GM23338 (cell line): ENCODE measurements around the gene CAMSAP2. TPM values are rescaled to one million over a fixed set of nuclear protein-coding genes. Genes with fewer than 3 reads are reported as not detected.
A peak's percentile ranks its signal among the peaks of the same experiment; 100 is the strongest.

Source experiments
- ATAC-seq: fragments of 200-7000 bp; cut with Tn5 transposase; 3 replicates; pipeline ENCODE4 v1.9.1; 2020
- DNase-seq: peaks from one replicate; pipeline ENCODE4 v3.0.0-alpha.2; 2015; ENCODE audit warnings: low spot score
- H2AFZ ChIP-seq: fragments of 200-600 bp; sonication (generic); 2 replicates; pipeline ENCODE4 v1.8.0; 2016; ENCODE audit warnings: antibody characterized with exemption, mild to moderate bottlenecking, moderate library complexity
- H3F3A ChIP-seq: fragments of 200-600 bp; sonication (generic); replicated peaks from 2 replicates; pipeline ENCODE4 v1.8.0; 2017; ENCODE audit warnings: antibody characterized with exemption, mixed run types, low read depth
- H3K27ac ChIP-seq: fragments of 200-600 bp; sonication (generic); 2 replicates; pipeline ENCODE4 v1.6.1; 2016; ENCODE audit warnings: low read depth
- H3K27me3 ChIP-seq: fragments of 200-600 bp; sonication (generic); 2 replicates; pipeline ENCODE4 v1.8.0; 2016; ENCODE audit warnings: mild to moderate bottlenecking, mixed run types, moderate library complexity; ENCODE audit not compliant: insufficient read depth
- H3K36me3 ChIP-seq: fragments of 200-600 bp; sonication (generic); 2 replicates; pipeline ENCODE4 v1.8.0; 2016; ENCODE audit warnings: mild to moderate bottlenecking; ENCODE audit not compliant: insufficient read depth
- H3K4me1 ChIP-seq: fragments of 200-600 bp; sonication (generic); 2 replicates; pipeline ENCODE4 v1.8.0; 2016; ENCODE audit warnings: mild to moderate bottlenecking, moderate library complexity; ENCODE audit not compliant: insufficient read depth
- H3K4me2 ChIP-seq: fragments of 200-600 bp; sonication (generic); 2 replicates; pipeline ENCODE4 v1.7.1; 2017; ENCODE audit warnings: mixed run types
- H3K4me3 ChIP-seq: fragments of 200-600 bp; sonication (generic); 2 replicates; pipeline ENCODE4 v1.6.1; 2016; ENCODE audit warnings: mixed run types
- H3K79me2 ChIP-seq: fragments of 200-600 bp; sonication (generic); replicated peaks from 2 replicates; pipeline ENCODE4 v1.8.0; 2017; ENCODE audit warnings: mild to moderate bottlenecking; ENCODE audit not compliant: insufficient read depth
- H3K9me2 ChIP-seq: fragments of 200-600 bp; sonication (generic); 2 replicates; pipeline ENCODE4 v1.8.0; 2017; ENCODE audit not compliant: insufficient read depth
- H4K20me1 ChIP-seq: fragments of 200-600 bp; sonication (generic); replicated peaks from 2 replicates; pipeline ENCODE4 v1.8.0; 2017; ENCODE audit warnings: mild to moderate bottlenecking; ENCODE audit not compliant: insufficient read depth
- H3K27ac Mint-ChIP-seq: 2 replicates; pipeline ENCODE4 v1.8.0; 2020; ENCODE audit warnings: inconsistent platforms, mild to moderate bottlenecking, moderate library complexity, mixed read lengths
- H3K27me3 Mint-ChIP-seq: 3 replicates; pipeline ENCODE4 v1.8.0; 2022; ENCODE audit warnings: low read depth, mild to moderate bottlenecking, moderate library complexity, mixed read lengths, inconsistent platforms; ENCODE audit not compliant: insufficient read depth, poor library complexity
- H3K36me3 Mint-ChIP-seq: 3 replicates; pipeline ENCODE4 v1.8.0; 2021; ENCODE audit warnings: low read depth, mild to moderate bottlenecking, inconsistent platforms, moderate library complexity, mixed read lengths
- H3K4me1 Mint-ChIP-seq: 3 replicates; pipeline ENCODE4 v1.8.0; 2020; ENCODE audit warnings: mild to moderate bottlenecking, inconsistent platforms, mixed read lengths
- H3K4me3 Mint-ChIP-seq: 3 replicates; pipeline ENCODE4 v1.8.0; 2021; ENCODE audit warnings: moderate library complexity, mild to moderate bottlenecking, inconsistent platforms, mixed read lengths
- H3K9me3 Mint-ChIP-seq: 3 replicates; pipeline ENCODE4 v1.8.0; 2020; ENCODE audit warnings: moderate library complexity, mild to moderate bottlenecking, inconsistent platforms, mixed read lengths
- CREB1 ChIP-seq: fragments of 250-450 bp; sonication (Bioruptor Pico); IDR thresholded peaks from 2 replicates; pipeline ENCODE4 v1.5.0; 2020; ENCODE audit warnings: low read depth, mild to moderate bottlenecking, moderate library complexity
- ETS1 ChIP-seq: IDR thresholded peaks from 2 replicates; pipeline ENCODE4 v1.6.1; 2016; ENCODE audit warnings: antibody characterized with exemption
- EZH2 ChIP-seq: fragments of 200-600 bp; sonication (generic); IDR thresholded peaks from one replicate; pipeline ENCODE4 v1.8.0; 2017; ENCODE audit warnings: antibody characterized with exemption, mild to moderate bottlenecking, low read depth; ENCODE audit not compliant: unreplicated experiment
- EZH2phosphoT487 ChIP-seq: fragments of 200-600 bp; sonication (generic); IDR thresholded peaks from one replicate; pipeline ENCODE4 v1.8.1; 2018; ENCODE audit warnings: antibody characterized with exemption; ENCODE audit not compliant: unreplicated experiment
- JUNB ChIP-seq: IDR thresholded peaks from one replicate; pipeline ENCODE4 v1.6.1; 2016; ENCODE audit warnings: antibody characterized with exemption; ENCODE audit not compliant: unreplicated experiment
- NANOG ChIP-seq: IDR thresholded peaks from 2 replicates; pipeline ENCODE4 v1.6.1; 2016; ENCODE audit warnings: antibody characterized with exemption, borderline replicate concordance
- POLR2AphosphoS5 ChIP-seq: IDR thresholded peaks from 2 replicates; pipeline ENCODE4 v1.6.1; 2016; ENCODE audit warnings: antibody characterized with exemption, low read depth
- REST ChIP-seq: IDR thresholded peaks from one replicate; pipeline ENCODE4 v1.6.1; 2018; ENCODE audit warnings: antibody characterized with exemption; ENCODE audit not compliant: unreplicated experiment
- STAT1 ChIP-seq: IDR thresholded peaks from one replicate; pipeline ENCODE4 v1.6.1; 2016; ENCODE audit warnings: antibody characterized with exemption; ENCODE audit not compliant: unreplicated experiment
- ZNF331 ChIP-seq: fragments of 250-450 bp; sonication (Bioruptor Pico); IDR thresholded peaks from 2 replicates; pipeline ENCODE4 v1.5.0; 2020; ENCODE audit warnings: low read depth, mild to moderate bottlenecking, moderate library complexity
- ZNF462 ChIP-seq: fragments of 250-450 bp; sonication (Bioruptor Pico); IDR thresholded peaks from 2 replicates; pipeline ENCODE4 v1.5.0; 2020; ENCODE audit warnings: mild to moderate bottlenecking, moderate library complexity
- polyA plus RNA-seq: library from polyadenylated mRNA; unstranded; fragments of >200 nt; fragmentation: Nextera tagmentation; extraction: Ambion mirVana; gene quantifications from 2 replicates; pipeline ENCODE4 v1.2.1, GENCODE V29; 2016
- total RNA-seq: library from RNA; depleted of rRNA; stranded (reverse); fragments of >200 nt; shearing (Covaris generic); gene quantifications from 2 replicates; pipeline ENCODE4 v1.2.3, GENCODE V29; 2014
- TF ChIP-seq, protein P1 (sequence below), 2 experiments: fragments of 200-600 bp in 1 of 2; sonication (generic) in 1 of 2; conservative IDR thresholded peaks; 2 replicates each; pipeline versions ENCODE4 v1.5.1 to v1.6.1; 2016 to 2017; ENCODE audit warnings: antibody characterized with exemption in 2 of 2, low read depth in 2 of 2, mild to moderate bottlenecking in 2 of 2, moderate library complexity in 1 of 2

The CAMSAP2 gene
- total and polyA plus RNA-seq, 2 experiments from 2014 or later, result 9.1 to 21.3 TPM

DNA sequence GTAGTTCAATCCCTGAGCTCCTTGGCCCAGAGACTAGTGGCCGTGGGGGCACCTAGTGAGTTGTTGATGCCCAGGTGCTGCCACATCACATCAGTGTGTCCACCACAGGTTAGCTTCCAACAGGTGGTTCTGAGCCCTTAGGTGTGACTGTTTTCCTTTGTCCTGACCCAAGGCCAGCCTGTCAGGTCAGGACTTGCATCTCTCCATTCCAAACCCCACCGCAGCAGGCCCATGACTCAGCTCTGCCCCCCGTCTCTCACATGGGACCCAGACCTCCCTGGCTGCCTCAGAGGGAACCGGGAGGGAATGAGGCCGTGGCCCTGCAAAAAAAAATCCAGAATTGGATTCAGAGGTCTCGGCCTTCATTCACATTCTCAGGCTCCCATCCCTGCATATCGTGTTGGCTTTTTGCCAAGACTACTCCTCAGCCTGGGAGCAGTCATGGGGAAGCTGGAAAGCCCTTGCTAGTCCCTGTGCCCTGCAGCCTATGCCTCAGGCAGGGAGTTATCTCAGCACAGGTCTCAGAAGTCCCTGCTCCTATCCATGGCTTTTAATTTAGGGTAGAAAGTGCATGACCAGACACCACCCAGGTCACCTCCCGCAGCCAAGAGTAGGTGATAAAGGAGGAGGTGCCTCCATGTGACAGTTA, 163.2 kb downstream of the CAMSAP2 start:
- Mint-ChIP-seq H3K4me1 (peaks cover 14% of the 10 kb centered on the region), H3K4me3 (no peak overlapping the region), H3K27ac (0 out of 2 replicates have a peak overlapping the region, but pooled peaks have one; percentile 76), H3K9me3 (no peaks in the 10 kb centered on the region), H3K36me3 (peaks cover 71% of the 10 kb centered on the region), H3K27me3 (peaks cover 11% of the 10 kb centered on the region)
- Histone ChIP-seq H3K9me2 (no peaks in the 10 kb centered on the region), H3K36me3 (peaks cover 5% of the 10 kb centered on the region; the same call in 1 of the 2 replicates), H3K27ac (no peak overlapping the region), H3K4me1 (0 out of 2 replicates have a peak, but pooled peaks cover 5% of the 10 kb centered on the region), H3K4me2 (no peak overlapping the region), H3F3A (no peaks in the 10 kb centered on the region), H3K4me3 (no peak overlapping the region), H3K27me3 (no peaks in the 10 kb centered on the region), H2AFZ (no peak overlapping the region), H4K20me1 (no peaks in the 10 kb centered on the region; the same call in 1 of the 2 replicates), H3K79me2 (peaks cover 13% of the 10 kb centered on the region)
- ATAC-seq, result no peak
- DNase-seq, result no peak
- TF ChIP-seq ZNF462 (CRISPR knock-in tag) (no peak), CREB1 (CRISPR knock-in tag) (no peak), ZNF331 (no peak), POLR2AphosphoS5 (no peak), ETS1 (no peak), EZH2 (no peak), STAT1 (no peak), JUNB (no peak), EZH2phosphoT487 (no peak), REST (no peak), NANOG (no peak)
- TF ChIP-seq, protein P1, sequence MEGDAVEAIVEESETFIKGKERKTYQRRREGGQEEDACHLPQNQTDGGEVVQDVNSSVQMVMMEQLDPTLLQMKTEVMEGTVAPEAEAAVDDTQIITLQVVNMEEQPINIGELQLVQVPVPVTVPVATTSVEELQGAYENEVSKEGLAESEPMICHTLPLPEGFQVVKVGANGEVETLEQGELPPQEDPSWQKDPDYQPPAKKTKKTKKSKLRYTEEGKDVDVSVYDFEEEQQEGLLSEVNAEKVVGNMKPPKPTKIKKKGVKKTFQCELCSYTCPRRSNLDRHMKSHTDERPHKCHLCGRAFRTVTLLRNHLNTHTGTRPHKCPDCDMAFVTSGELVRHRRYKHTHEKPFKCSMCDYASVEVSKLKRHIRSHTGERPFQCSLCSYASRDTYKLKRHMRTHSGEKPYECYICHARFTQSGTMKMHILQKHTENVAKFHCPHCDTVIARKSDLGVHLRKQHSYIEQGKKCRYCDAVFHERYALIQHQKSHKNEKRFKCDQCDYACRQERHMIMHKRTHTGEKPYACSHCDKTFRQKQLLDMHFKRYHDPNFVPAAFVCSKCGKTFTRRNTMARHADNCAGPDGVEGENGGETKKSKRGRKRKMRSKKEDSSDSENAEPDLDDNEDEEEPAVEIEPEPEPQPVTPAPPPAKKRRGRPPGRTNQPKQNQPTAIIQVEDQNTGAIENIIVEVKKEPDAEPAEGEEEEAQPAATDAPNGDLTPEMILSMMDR (conservative IDR thresholded peaks at IDR 0.05; ENCODE audit: low read depth in 2 of 2), result no peak
